ENCODE data around the gene ALPP. TPM values are rescaled to one million over a fixed set of nuclear protein-coding genes. Genes with fewer than 3 reads are reported as not detected.
A peak's percentile ranks its signal among the peaks of the same experiment; 100 is the strongest.

ALPP gene
- total RNA-seq, 1 experiment from 2014 or later: 0.20 TPM

- TF ChIP-seq CTCF (IDR thresholded peaks at IDR 0.05) (no peak), FOXP1 (CRISPR knock-in tag; IDR thresholded peaks at IDR 0.05; ENCODE audit: borderline replicate concordance) (no peak)
Measured at GRCh38 chr2:232342635-232343565, 35.7 kb upstream of the ALPP start (continued).

GRCh38 chr2:232343821-232344220 is 34.7 kb upstream of the ALPP start:
- no peak for TF ChIP-seq FOXJ3 (CRISPR knock-in tag; IDR thresholded peaks at IDR 0.05; ENCODE audit: borderline replicate concordance)
- CTCF ChIA-PET: interaction anchor here (1.0 to 6.1 kb wide), 4 partner anchors 8 to 418 kb away, joined by 3 to 78 read pairs (median 6); no protein-coding TSS in a partner anchor
- Mint-ChIP-seq H3K27me3 (ENCODE audit: low read depth) (peaks cover 21% of the 10 kb centered on the region), H3K9me3 (no peaks in the 10 kb centered on the region), H3K27ac (no peak overlapping the region), H3K36me3 (no peaks in the 10 kb centered on the region), H3K4me1 (peaks cover 3% of the 10 kb centered on the region), H3K4me3 (no peak overlapping the region)
- ATAC-seq (no peak), DNase-seq (ENCODE audit: low spot score) (peak; percentile 1)
- POLR2A ChIA-PET: no interaction called here

- peaks cover 36% of the 10 kb centered on the region for H3K27me3 Mint-ChIP-seq (ENCODE audit: low read depth)
Measured at GRCh38 chr2:232345251-232345650, 33.3 kb upstream of the ALPP start.

GRCh38 chr2:232347369-232347768 is 31.2 kb upstream of the ALPP start:
- no peak overlapping the region for H3K4me3 Mint-ChIP-seq
- H3K27ac Mint-ChIP-seq: no peak overlapping the region
- CTCF ChIA-PET: no interaction called here
- no peaks in the 10 kb centered on the region for H3K9me3 Mint-ChIP-seq
- ATAC-seq (no peak), DNase-seq (ENCODE audit: low spot score) (no peak)
- POLR2A ChIA-PET: no interaction called here
- no peak for TF ChIP-seq SP1 (CRISPR knock-in tag; conservative IDR thresholded peaks at IDR 0.05)
- no peak for TF ChIP-seq KAT7 (CRISPR knock-in tag; IDR thresholded peaks at IDR 0.05; ENCODE audit: borderline replicate concordance)
- no peak for TF ChIP-seq ATF3 (CRISPR knock-in tag; conservative IDR thresholded peaks at IDR 0.05)
- no peak for TF ChIP-seq PRDM15 (CRISPR knock-in tag; IDR thresholded peaks at IDR 0.05)
- no peak for TF ChIP-seq TEAD1 (CRISPR knock-in tag; IDR thresholded peaks at IDR 0.05)
- no peak for TF ChIP-seq GTF2I (CRISPR knock-in tag; conservative IDR thresholded peaks at IDR 0.05)
- no peak for TF ChIP-seq MXD4 (CRISPR knock-in tag; IDR thresholded peaks at IDR 0.05; ENCODE audit: borderline replicate concordance)
- TF ChIP-seq ZSCAN18 (CRISPR knock-in tag; IDR thresholded peaks at IDR 0.05): no peak
- no peak for TF ChIP-seq TEAD4 (CRISPR knock-in tag; IDR thresholded peaks at IDR 0.05)
- TF ChIP-seq RELA (CRISPR knock-in tag; IDR thresholded peaks at IDR 0.05; ENCODE audit: borderline replicate concordance): no peak
- no peak for TF ChIP-seq GRHL2 (CRISPR knock-in tag; IDR thresholded peaks at IDR 0.05; ENCODE audit: insufficient replicate concordance, severe bottlenecking)
- H3K27me3 Mint-ChIP-seq (ENCODE audit: low read depth): peaks cover 56% of the 10 kb centered on the region
- no peaks in the 10 kb centered on the region for H3K4me1 Mint-ChIP-seq
- no peaks in the 10 kb centered on the region for H3K36me3 Mint-ChIP-seq

More at GRCh38 chr2:232345251-232345650, 33.3 kb upstream of the ALPP start:
- DNase-seq (ENCODE audit: low spot score) (peak; percentile 3), ATAC-seq (no peak)
- TF ChIP-seq IRF1 (CRISPR knock-in tag; IDR thresholded peaks at IDR 0.05) (no peak), ZNF263 (CRISPR knock-in tag; IDR thresholded peaks at IDR 0.05; ENCODE audit: low read depth) (no peak), ESRRA (CRISPR knock-in tag; IDR thresholded peaks at IDR 0.05; ENCODE audit: borderline replicate concordance) (no peak), RORB (CRISPR knock-in tag; IDR thresholded peaks at IDR 0.05) (no peak), NFATC4 (CRISPR knock-in tag; IDR thresholded peaks at IDR 0.05) (no peak), PREB (CRISPR knock-in tag; IDR thresholded peaks at IDR 0.05; ENCODE audit: borderline replicate concordance) (no peak), NFYB (CRISPR knock-in tag; conservative IDR thresholded peaks at IDR 0.05; ENCODE audit: low read depth) (no peak), NR2C2 (CRISPR knock-in tag; IDR thresholded peaks at IDR 0.05) (no peak)
- ChIA-PET CTCF (interaction anchor here (1.0 to 1.7 kb wide), 3 partner anchors 10 to 52 kb away, joined by 4 to 5 read pairs (median 4); no protein-coding TSS in a partner anchor), POLR2A (no interaction called here)
- H3K36me3 Mint-ChIP-seq: no peaks in the 10 kb centered on the region
- H3K27ac Mint-ChIP-seq: no peak overlapping the region
- H3K4me1 Mint-ChIP-seq: no peaks in the 10 kb centered on the region
- no peaks in the 10 kb centered on the region for H3K9me3 Mint-ChIP-seq
- H3K4me3 Mint-ChIP-seq: no peak overlapping the region
